Osteoblast (primary cell): ENCODE results near the gene ETV6. TPM values are rescaled to one million over a fixed set of nuclear protein-coding genes. Genes with fewer than 3 reads are reported as not detected.

ENCODE experiments used
- DNase-seq: peaks from one replicate; pipeline ENCODE4 v3.0.0; 2011; ENCODE audit warnings: low spot score, mixed read lengths; ENCODE audit not compliant: insufficient read length; ENCODE audit errors: missing footprints
- H2AFZ ChIP-seq: 2 replicates; pipeline ENCODE4 v1.6.0; 2011; ENCODE audit warnings: mild to moderate bottlenecking, low read length
- H3K27ac ChIP-seq: 2 replicates; pipeline ENCODE4 v1.5.1; 2011; ENCODE audit warnings: mild to moderate bottlenecking, low read depth, low read length, moderate library complexity
- H3K27me3 ChIP-seq: 2 replicates; pipeline ENCODE4 v1.6.0; 2012; ENCODE audit warnings: mild to moderate bottlenecking, control low read depth, inconsistent platforms, low read length, moderate library complexity; ENCODE audit not compliant: insufficient read depth
- H3K36me3 ChIP-seq: 2 replicates; pipeline ENCODE4 v1.5.1; 2011; ENCODE audit warnings: mild to moderate bottlenecking, low read length, control low read depth, moderate library complexity; ENCODE audit not compliant: insufficient read depth
- H3K4me1 ChIP-seq: 2 replicates; pipeline ENCODE4 v1.5.1; 2011; ENCODE audit warnings: mild to moderate bottlenecking, low read length, control low read depth, moderate library complexity; ENCODE audit not compliant: insufficient read depth
- H3K4me2 ChIP-seq: 2 replicates; pipeline ENCODE4 v1.6.0; 2011; ENCODE audit warnings: mild to moderate bottlenecking, low read length; ENCODE audit not compliant: insufficient read depth
- H3K4me3 ChIP-seq: fragments of 200-600 bp; sonication (generic); 3 replicates; pipeline ENCODE4 v1.5.1; 2012; ENCODE audit warnings: mild to moderate bottlenecking, low read length, inconsistent platforms; ENCODE audit not compliant: insufficient read depth
- H3K79me2 ChIP-seq: 2 replicates; pipeline ENCODE4 v1.6.0; 2012; ENCODE audit warnings: mild to moderate bottlenecking, low read length, control low read depth, inconsistent platforms; ENCODE audit not compliant: insufficient read depth
- H3K9me3 ChIP-seq: 2 replicates; pipeline ENCODE4 v1.5.1; 2011; ENCODE audit warnings: low read depth, low read length, control low read depth
- H4K20me1 ChIP-seq: 2 replicates; pipeline ENCODE4 v1.6.0; 2012; ENCODE audit warnings: mild to moderate bottlenecking, low read length, control low read depth; ENCODE audit not compliant: insufficient read depth
- CTCF ChIP-seq: IDR thresholded peaks from 2 replicates; pipeline ENCODE4 v1.5.1; 2011; ENCODE audit warnings: mild to moderate bottlenecking, low read depth, low read length, moderate library complexity; ENCODE audit errors: extremely low read depth
- total RNA-seq: library from RNA; depleted of rRNA; stranded (reverse); fragments of >200 nt; gene quantifications from 2 replicates; pipeline ENCODE4 v1.2.3, GENCODE V29; 2012

Gene ETV6
- total RNA-seq, 1 donor: 16.3 TPM

- Histone ChIP-seq H2AFZ (no peak overlapping the region), H3K79me2 (peaks cover 69% of the 10 kb centered on the region), H3K4me1 (peaks cover 9% of the 10 kb centered on the region), H3K9me3 (no peaks in the 10 kb centered on the region), H3K4me2 (no peak overlapping the region), H3K4me3 (no peak overlapping the region), H3K27me3 (no peaks in the 10 kb centered on the region), H4K20me1 (no peaks in the 10 kb centered on the region), H3K27ac (no peak overlapping the region), H3K36me3 (peaks cover 4% of the 10 kb centered on the region)
- no peak for TF ChIP-seq CTCF
- DNase-seq: no peak
Observed at GRCh38 chr12:11726659-11727058, 77.2 kb downstream of the ETV6 start.

GRCh38 chr12:11727133-11727664 lies 77.7 kb downstream of the ETV6 start:
- TF ChIP-seq CTCF: no peak
- Histone ChIP-seq H2AFZ (no peak overlapping the region), H4K20me1 (no peaks in the 10 kb centered on the region), H3K4me2 (no peak overlapping the region), H3K4me1 (peaks cover 13% of the 10 kb centered on the region), H3K9me3 (no peaks in the 10 kb centered on the region), H3K4me3 (no peak overlapping the region), H3K27ac (no peak overlapping the region), H3K36me3 (peaks cover 4% of the 10 kb centered on the region), H3K27me3 (no peaks in the 10 kb centered on the region), H3K79me2 (peaks cover 74% of the 10 kb centered on the region)
- DNase-seq: no peak

GRCh38 chr12:11728154-11728755 lies 78.8 kb downstream of the ETV6 start:
- H4K20me1 ChIP-seq: no peaks in the 10 kb centered on the region
- no peak overlapping the region for H3K4me2 ChIP-seq
- no peak overlapping the region for H3K4me3 ChIP-seq
- H3K9me3 ChIP-seq: no peaks in the 10 kb centered on the region
- H3K27me3 ChIP-seq: no peaks in the 10 kb centered on the region
- peaks cover 4% of the 10 kb centered on the region for H3K36me3 ChIP-seq
- DNase-seq: no peak
- peaks cover 72% of the 10 kb centered on the region for H3K79me2 ChIP-seq
- no peak overlapping the region for H3K27ac ChIP-seq
- no peak for TF ChIP-seq CTCF
- H3K4me1 ChIP-seq: peaks cover 13% of the 10 kb centered on the region
- H2AFZ ChIP-seq: no peak overlapping the region

GRCh38 chr12:11729008-11729407 lies 79.5 kb downstream of the ETV6 start:
- Histone ChIP-seq H3K4me1 (peaks cover 13% of the 10 kb centered on the region), H3K36me3 (peaks cover 4% of the 10 kb centered on the region), H4K20me1 (no peaks in the 10 kb centered on the region), H3K9me3 (no peaks in the 10 kb centered on the region), H3K79me2 (peaks cover 70% of the 10 kb centered on the region), H3K4me3 (no peak overlapping the region), H3K27me3 (no peaks in the 10 kb centered on the region), H3K4me2 (no peak overlapping the region), H3K27ac (no peak overlapping the region), H2AFZ (no peak overlapping the region)
- TF ChIP-seq CTCF: no peak
- no peak for DNase-seq
